HG03521 (cell line): ENCODE data around the gene CCDC8.
"Not testable (repeated sequence)": the region's sequence is repeated elsewhere in the genome, so short reads cannot be mapped to it uniquely, and the experiment has no call there.

Source experiments
- ATAC-seq: cut with Tn5 transposase; IDR thresholded peaks from one replicate; pipeline ENCODE4 v1.9.1; 2021; ENCODE audit warnings: mild to moderate bottlenecking, moderate library complexity; ENCODE audit not compliant: unreplicated experiment

Gene CCDC8

DNA sequence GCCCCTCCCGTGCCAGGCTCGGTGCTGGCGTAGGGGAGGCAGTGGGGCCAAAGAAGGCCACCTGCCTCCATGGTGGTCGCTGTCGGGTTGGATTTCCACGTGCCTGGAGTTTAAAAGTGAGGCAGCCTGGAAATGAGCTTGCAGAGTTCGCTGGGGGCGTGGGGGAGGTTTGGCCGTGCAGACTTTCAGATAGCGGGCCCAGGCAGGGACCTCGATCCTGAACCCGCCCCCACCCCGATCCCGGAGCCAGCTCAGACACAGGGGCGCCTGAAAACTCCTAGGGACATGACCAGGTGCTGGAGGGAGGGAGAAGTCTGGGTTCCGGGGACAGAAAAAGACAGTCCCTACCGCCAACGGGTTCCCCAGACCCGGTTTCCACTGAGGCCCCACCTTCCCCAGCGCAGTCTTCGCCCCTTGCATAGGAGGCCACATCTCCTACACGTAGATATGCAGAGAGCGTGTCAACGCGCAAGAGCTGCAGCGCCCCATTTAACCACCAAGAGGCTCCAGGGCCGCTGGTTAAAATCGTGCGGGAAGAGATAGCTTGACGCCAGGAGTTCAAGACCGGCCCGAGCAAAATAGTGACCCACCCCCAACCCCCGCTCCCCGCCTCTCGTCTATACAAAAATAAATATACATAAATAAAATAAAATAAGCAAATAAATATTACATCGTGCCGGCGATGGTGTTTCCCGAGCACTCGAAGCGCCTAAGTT, 8.5 kb downstream of the CCDC8 start:
- ATAC-seq, result no peak

DNA sequence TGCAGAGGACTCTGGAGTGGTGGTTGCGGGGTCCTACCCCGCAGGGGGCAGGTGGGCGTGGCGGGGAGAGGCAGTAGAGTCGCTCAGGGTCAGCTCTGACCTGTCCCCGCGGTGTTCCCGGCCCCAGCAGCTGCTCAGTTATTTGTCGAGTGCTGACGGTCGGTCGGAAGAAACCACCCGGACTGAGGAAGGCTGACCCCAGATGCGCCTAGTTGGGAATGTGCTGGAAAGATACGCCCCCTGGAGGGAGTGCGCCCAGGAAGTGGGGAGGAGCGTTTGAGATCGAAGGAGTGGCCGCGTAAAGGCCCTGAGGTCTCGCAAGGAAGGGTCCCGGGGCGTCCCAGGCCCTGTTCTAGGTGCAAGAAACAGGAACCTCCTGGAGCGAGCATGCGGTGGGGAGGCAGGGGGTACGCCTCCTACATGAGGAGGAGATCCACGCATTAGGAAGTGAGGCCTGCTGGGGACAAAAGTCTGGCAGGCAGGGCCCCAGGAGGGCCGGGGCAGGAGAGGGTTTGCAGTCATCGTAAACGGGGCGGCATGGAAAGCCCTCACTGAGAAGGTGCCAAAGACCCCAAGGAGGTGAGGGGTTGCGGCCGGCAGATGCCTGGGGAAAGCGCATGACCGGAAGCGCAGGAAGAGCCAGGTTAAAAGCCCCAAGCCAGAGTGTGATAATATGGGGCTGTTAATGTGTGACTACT, 9.2 kb downstream of the CCDC8 start:
- ATAC-seq, result no peak

DNA sequence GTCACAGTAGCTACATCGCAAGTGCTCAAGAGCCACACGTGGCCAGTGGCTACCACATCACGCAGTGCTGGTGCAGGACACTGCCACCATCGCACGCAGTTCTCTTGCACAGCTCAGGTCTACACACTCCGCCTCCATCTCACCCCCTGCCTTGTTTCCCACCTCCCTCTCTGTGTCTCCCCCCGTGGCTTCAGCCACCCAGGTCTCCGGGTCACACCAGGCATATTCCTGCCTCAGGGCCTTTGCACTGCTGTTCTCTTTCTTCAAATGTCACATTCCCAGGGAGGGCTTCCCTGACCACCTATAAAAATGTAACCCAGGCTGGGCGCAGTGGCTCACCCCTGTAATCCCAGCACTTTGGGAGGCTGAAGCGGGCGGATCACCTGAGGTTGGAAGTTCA, 10.6 kb downstream of the CCDC8 start:
- no peak for ATAC-seq

- not testable (repeated sequence) for ATAC-seq
These were observed 15.4 kb downstream of the CCDC8 start for GRCh38 chr19:46397801-46398479.

DNA sequence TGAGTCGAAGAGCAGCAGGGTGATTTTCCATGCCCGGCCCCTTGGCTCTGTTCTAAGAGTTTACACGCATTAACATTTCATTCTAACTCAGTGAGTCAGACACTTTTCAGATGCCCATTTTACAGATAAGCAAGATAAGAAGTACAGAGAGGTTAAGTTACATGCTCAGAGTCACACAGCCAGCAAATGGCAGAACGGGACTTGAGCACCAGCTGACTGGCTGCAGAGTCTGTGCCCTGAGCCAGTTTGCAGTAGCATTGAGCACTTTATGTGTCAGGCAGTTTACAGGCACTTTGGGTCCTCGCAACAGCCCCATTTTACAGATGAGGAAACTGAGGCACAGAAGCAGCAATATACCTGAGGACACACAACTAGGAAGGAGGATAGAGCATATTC, 19.0 kb downstream of the CCDC8 start:
- no peak for ATAC-seq

- ATAC-seq, result no peak
These were observed 19.6 kb downstream of the CCDC8 start for GRCh38 chr19:46393456-46394401.

- no peak for ATAC-seq
These were observed 20.5 kb downstream of the CCDC8 start for GRCh38 chr19:46392837-46393236.

DNA sequence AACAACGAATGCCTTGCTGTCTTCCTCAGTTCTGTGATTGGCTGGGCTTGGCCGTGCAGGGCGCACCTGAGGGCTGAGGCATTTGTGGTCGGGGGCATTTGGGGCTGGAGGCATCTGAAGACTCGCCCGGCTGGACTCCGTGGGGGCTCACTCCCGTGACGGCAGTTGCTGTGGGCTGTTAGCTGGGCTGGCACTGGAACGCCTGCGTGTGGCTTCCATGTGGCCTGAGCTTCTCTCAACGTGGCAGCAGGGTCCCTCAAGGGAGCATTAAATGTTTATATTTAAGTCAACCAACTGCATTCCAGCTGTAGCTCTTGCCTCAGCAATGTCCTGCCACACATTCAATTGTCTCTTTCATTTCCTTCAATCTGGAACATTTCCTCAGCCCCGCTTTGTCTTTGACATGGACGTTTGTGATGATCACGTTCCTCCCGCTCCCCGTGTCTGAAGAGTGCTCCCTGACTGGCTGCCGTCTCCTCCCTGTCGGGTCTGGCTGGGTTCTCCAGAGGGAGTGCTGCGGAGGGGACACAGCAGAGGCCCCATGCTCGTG, 21.0 kb downstream of the CCDC8 start:
- ATAC-seq, result no peak

DNA sequence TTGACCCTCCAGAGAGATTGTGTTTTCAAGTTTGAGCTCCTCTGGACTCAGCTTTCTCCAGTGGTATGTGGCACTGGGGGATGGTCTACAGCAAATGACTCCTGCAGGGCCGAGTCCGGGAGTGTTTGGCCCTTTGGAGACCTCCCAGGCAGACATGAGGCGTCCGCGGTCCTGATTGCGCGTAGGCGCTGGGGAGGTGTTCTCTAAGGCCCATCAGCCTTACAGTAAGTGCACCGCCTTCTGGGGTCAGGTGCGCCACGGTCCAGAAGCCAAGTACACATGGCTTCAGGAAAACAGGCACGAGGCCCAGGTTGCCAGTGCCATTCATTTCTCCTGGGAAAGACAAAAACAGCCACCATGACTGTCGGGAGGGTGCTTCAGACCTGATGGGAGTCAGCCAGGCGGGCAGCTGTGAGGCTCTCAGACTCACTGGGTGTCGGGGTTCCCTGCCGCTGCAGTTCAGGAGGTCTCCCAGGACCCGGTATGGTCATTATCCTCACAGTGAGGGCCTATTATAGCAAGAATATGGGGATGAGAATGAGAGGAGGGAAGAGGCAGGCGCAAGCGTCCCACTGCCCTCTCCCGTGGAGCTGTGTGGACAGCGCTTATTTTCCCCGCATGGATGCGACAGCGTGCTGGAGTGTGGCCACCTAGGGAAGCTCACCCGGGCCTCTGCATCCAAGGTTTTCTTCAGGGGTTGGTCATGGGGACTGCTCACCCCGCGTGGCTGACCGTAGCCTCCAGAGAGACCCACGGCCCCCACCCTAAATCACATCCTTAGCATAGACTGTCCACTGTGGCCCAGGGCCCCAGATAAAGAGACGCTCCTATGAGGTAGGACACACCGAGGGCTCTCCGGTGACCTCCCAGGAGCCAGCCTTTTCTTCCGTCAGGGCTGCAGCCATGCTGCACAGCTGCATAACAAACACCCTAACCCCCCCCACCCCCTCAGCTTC, 21.8 kb downstream of the CCDC8 start:
- ATAC-seq, result no peak

GRCh38 chr19:46390866-46391265, 22.5 kb downstream of the CCDC8 start:
- no peak for ATAC-seq

DNA sequence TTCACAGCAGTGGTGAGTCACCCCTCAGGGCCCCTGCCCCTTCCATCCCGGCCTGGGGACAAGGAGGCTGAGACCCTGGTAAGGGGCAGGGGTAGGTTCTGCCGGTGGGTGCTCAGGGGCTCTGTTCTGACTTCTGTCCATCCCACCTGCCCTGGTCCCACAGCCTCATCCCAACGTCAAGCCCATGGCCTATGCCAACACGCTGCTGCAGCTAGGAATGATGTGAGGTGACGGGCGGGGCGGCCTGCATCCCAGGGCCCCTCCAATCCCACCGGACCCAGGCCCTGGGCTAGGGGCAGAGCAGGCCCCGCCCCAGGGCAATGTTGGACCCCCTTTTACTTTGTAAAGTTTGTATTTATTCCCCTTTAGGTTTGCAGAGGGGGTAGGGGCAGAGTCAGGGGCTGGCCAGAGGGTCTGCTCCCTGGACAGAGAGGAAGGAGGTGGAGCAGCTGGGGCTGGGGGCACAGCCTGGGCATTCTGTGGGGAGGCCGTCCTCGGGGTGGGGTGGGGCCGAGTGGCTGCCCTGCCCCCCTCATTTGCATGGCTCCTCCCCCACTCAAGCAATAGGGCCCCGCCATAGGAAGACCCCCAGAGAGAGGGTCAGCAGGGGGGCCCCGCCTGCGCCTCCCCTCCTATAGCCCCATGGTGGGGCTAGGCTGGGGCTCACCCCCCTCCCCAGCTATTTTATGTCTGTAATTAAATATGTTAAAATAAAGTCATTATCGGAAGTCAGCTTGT, 23.1 kb downstream of the CCDC8 start:
- no peak for ATAC-seq

GRCh38 chr19:46388311-46389095, 24.9 kb downstream of the CCDC8 start:
- no peak for ATAC-seq

DNA sequence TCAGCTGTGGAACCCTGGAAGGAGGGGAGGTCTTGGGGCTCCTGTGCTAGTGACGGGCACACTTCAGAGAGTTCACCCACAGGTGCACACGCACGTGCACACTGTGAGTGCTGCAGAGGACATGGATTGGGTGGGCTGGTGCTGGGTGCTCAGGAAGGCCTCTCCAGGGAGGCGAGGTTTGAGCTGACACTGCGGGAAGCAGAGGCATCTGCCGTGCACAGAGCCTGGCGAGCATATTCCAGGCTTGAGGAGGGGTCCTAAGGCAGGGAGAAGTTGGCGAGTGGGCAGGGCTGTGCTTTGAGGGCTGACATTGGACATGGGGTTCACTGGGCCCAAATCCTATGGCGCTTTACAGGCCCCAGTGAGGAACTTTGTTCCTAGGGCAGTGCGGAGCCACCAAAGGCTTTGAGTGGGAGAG, 25.6 kb downstream of the CCDC8 start:
- no peak for ATAC-seq

DNA sequence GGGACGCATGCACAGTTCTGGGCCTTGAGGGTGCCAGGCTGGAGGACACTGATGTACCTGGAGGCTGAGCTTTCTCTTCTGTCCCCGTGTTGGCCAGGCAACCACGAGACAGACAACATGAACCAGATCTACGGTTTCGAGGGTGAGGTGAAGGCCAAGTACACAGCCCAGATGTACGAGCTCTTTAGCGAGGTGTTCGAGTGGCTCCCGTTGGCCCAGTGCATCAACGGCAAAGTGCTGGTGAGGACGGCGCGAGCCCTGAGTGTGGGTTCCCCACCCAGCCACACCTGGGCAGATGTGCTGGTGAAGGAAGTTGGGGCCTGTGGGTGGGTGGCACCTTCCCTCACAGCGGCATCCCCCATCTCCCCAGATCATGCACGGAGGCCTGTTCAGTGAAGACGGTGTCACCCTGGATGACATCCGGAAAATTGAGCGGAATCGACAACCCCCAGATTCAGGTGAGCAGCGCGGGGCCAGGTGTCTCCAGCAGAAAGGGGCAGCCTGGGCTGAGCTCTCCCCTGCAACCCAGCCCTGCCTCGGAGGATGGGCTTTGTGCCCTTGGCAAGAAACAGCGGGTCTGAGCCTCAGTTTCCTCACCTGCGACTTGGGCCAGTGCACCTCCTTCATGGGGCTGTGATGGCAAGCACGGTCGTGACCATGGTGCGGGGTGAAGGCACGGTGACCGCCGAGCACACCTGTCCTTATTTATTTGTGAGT, 26.2 kb downstream of the CCDC8 start:
- ATAC-seq, result no peak

DNA sequence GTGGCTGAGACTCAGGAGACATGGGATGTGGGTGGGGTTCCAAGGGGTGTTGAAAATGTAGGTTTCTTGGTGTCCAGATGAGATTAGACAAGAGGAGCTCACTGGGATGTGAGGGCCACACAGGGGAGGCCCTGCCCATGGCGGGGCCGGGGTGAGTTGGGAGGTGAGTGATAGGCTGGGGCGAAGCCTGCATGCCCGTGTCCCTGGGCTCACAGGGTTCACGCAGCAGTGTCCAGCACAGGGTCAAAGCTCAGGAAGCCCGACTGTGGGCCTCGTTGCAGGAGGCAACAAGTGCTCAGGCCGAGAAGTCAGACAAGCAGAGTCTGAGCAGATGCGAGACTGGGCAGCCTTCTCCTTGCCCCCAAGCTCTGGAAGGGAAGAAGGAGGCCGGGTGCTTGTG, 27.2 kb downstream of the CCDC8 start:
- no peak for ATAC-seq

DNA sequence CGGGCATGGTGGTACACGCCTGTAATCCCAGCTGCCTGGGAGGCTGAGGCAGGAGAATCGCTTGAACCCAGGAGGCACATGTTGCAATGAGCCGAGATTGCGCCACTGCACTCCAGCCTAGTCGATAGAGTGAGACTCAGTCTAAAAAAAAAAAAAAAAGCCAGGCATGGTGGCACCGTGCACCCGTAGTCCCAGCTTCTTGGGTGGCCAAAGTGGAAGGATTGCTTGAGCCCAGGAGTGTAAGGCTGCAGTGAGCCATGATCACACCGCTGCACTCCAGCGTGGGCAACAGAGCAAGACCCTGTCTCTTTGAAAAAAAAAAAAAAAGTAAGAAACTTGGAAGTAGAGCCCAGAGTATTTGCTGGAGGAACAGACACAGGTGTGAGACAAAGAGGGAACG, 27.7 kb downstream of the CCDC8 start:
- no peak for ATAC-seq

DNA sequence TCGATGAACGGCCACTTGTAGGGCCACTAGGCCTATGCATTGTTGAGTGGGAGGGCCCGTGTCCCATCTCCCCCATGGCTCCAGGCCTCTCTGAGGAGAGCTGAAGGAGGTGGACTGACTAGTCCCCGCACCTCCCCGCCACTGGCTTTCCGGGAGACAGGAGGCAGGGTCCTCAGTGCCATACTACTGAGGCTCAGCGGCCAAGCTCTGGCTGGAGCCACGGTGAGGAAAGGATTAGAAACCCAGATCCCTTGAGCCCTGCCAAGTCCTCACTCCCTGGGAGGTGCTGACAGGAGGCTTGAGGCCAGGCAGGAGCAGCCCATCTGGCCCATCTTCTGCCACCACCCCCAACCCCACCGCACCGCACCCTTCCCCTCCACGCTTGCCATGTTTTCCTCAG, 29.0 kb downstream of the CCDC8 start:
- no peak for ATAC-seq
